Dermis microvascular lymphatic vessel endothelial cell (primary cell): ENCODE measurements around the gene PFKFB4. TPM values are rescaled to one million over a fixed set of nuclear protein-coding genes. Genes with fewer than 3 reads are reported as not detected.
"Not testable (repeated sequence)": the region's sequence is repeated elsewhere in the genome, so short reads cannot be mapped to it uniquely, and the experiment has no call there.

ENCODE experiments used
- DNase-seq, 2 donors: peaks; one replicate each; pipeline versions ENCODE4 v3.0.0 to v3.0.0-alpha.2; 2010; ENCODE audit warnings: low read depth in 2 of 2
- total RNA-seq: library from RNA; depleted of rRNA; stranded (reverse); fragments of >200 nt; gene quantifications from 2 replicates; pipeline ENCODE4 v1.2.1, GENCODE V29; 2014

Gene PFKFB4
- total RNA-seq, 1 donor from 2014 or later = 1.3 TPM

- DNase-seq = no peak
Measured at GRCh38 chr3:48532977-48533337, 23.6 kb downstream of the PFKFB4 start.

GRCh38 chr3:48532271-48532976 lies 24.2 kb downstream of the PFKFB4 start:
- DNase-seq = no peak

- DNase-seq = not testable (repeated sequence)
Measured at GRCh38 chr3:48530701-48531100, 25.9 kb downstream of the PFKFB4 start.

GRCh38 chr3:48528754-48529153 lies 27.8 kb downstream of the PFKFB4 start:
- no peak for DNase-seq

- no peak for DNase-seq
Measured at GRCh38 chr3:48528048-48528447, 28.6 kb downstream of the PFKFB4 start.

GRCh38 chr3:48524970-48525369 lies 31.6 kb downstream of the PFKFB4 start:
- DNase-seq = no peak

- DNase-seq = no peak
Measured at GRCh38 chr3:48521635-48522034, 35.0 kb downstream of the PFKFB4 start.

- no peak for DNase-seq
Measured at GRCh38 chr3:48519277-48519643, 37.3 kb downstream of the PFKFB4 start.

GRCh38 chr3:48518638-48519276 lies 37.8 kb downstream of the PFKFB4 start:
- DNase-seq = no peak

- DNase-seq = no peak
Measured at GRCh38 chr3:48518069-48518468, 38.5 kb downstream of the PFKFB4 start.

GRCh38 chr3:48516571-48516970 lies 40.0 kb downstream of the PFKFB4 start:
- DNase-seq = no peak

- DNase-seq = no peak
Measured at GRCh38 chr3:48514431-48515227, 42.0 kb downstream of the PFKFB4 start.

GRCh38 chr3:48511551-48511950 lies 45.1 kb downstream of the PFKFB4 start:
- no peak for DNase-seq

- peak; percentile 63 to 80 for DNase-seq
Measured at GRCh38 chr3:48507256-48508061, 49.1 kb downstream of the PFKFB4 start.

GRCh38 chr3:48505968-48506504 lies 50.6 kb downstream of the PFKFB4 start:
- no peak for DNase-seq

- DNase-seq = no peak
Measured at GRCh38 chr3:48505146-48505545, 51.5 kb downstream of the PFKFB4 start.

GRCh38 chr3:48504051-48504946 lies 52.3 kb downstream of the PFKFB4 start, which contains the start of gene SHISA5:
TSS of gene SHISA5 (minus strand) at chr3:48504174. CDS start at chr3:48504094, 80 bp downstream.
- DNase-seq = peak; percentile 60 to 87

GRCh38 chr3:48503401-48504050 lies 53.1 kb downstream of the PFKFB4 start:
- peak in 1 of 2 donors; percentile 60 for DNase-seq

GRCh38 chr3:48502728-48503168 lies 53.9 kb downstream of the PFKFB4 start:
- DNase-seq = no peak

- DNase-seq = no peak
Measured at GRCh38 chr3:48502121-48502520, 54.5 kb downstream of the PFKFB4 start.
